Epithelial cell of proximal tubule (primary cell): ENCODE measurements around the gene ATOH7. TPM values are rescaled to one million over a fixed set of nuclear protein-coding genes. Genes with fewer than 3 reads are reported as not detected.

Source experiments
- DNase-seq: peaks from one replicate; pipeline ENCODE4 v3.0.0-alpha.2; 2011; ENCODE audit warnings: low read depth
- H3K4me3 ChIP-seq: 2 replicates; pipeline ENCODE4 v1.5.1; 2011; ENCODE audit warnings: low read depth, mild to moderate bottlenecking, low read length
- total RNA-seq: library from RNA; depleted of rRNA; stranded (reverse); fragments of >200 nt; gene quantifications from 2 replicates; pipeline ENCODE4 v1.2.3, GENCODE V29; 2015
- TF ChIP-seq, protein P1 (sequence below): conservative IDR thresholded peaks from 2 replicates; pipeline ENCODE4 v1.5.1; 2012; ENCODE audit warnings: low read depth, mild to moderate bottlenecking, low read length

ATOH7 gene
- total RNA-seq, 1 donor from 2014 or later: not detected

DNA sequence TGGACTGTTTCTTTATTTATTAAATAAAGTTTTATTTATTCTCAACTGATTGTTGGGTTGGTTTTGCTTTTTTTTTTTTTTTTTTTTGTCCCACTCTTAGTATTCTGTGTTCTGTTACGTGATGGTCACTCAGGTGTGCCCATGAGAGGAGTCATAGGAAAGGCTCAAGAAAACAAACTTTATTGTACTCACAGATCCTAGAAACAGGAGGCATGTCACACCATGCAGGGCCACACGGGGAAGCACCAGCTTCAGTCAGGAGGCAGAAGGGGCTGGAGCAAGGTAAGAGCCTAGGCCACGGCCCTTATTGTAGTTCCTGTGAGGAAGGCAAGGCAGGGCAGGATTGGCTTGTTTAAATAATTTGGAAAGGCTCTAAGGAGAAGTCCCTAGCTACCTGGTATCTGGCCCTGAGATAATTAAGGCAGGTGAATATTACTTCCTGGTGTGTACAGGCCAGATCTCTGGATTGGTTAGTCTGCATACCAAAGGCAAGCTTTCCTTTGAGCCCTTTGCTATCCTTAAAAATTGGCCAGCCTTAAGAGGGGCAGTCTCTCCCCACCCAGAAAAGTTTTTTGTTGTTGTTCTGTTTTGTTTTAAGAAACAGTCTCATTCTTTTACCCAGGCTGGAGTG lies 8.3 kb downstream of the ATOH7 start:
- TF ChIP-seq, protein P1, sequence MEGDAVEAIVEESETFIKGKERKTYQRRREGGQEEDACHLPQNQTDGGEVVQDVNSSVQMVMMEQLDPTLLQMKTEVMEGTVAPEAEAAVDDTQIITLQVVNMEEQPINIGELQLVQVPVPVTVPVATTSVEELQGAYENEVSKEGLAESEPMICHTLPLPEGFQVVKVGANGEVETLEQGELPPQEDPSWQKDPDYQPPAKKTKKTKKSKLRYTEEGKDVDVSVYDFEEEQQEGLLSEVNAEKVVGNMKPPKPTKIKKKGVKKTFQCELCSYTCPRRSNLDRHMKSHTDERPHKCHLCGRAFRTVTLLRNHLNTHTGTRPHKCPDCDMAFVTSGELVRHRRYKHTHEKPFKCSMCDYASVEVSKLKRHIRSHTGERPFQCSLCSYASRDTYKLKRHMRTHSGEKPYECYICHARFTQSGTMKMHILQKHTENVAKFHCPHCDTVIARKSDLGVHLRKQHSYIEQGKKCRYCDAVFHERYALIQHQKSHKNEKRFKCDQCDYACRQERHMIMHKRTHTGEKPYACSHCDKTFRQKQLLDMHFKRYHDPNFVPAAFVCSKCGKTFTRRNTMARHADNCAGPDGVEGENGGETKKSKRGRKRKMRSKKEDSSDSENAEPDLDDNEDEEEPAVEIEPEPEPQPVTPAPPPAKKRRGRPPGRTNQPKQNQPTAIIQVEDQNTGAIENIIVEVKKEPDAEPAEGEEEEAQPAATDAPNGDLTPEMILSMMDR: peak; percentile 41
- no peak for DNase-seq
- no peak overlapping the region for H3K4me3 ChIP-seq

DNA sequence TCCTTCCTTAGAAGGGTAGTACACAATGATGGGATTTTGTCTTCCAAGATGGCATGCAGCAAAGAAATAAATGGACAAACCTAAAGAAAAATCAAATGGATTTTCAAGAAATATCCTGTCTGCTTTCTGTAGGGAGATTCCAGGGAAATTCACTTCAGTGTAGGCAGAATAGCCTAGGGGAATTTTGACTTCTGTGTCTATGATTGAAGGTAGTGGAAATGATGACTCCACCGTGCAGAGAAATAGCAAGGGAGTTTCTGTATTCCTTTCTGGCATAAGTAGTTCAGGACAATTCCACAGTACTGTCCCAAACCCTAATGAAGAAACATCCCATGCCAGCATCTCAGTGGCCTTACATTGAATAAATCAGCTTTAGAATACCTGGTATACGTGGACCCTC lies 9.5 kb downstream of the ATOH7 start:
- no peak overlapping the region for H3K4me3 ChIP-seq
- no peak for DNase-seq
- TF ChIP-seq, protein P1: no peak

DNA sequence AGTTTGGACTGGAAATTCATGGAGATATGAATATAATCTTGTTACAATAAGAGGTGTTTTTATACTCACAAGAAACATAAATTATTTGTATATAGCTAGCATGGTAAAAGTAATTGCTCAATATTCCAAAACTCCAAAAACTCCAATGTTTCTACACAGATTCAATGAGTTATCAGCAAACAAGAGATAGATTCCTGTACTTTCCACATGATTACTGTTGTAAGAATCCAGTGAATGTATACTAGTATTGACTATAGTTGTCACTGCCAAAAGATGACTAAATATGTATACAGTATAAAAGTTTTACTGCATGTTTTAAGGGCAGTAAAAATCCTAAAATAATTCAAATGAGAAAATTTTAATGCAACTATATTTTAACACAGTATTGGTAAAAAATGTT lies 10.7 kb downstream of the ATOH7 start:
- TF ChIP-seq, protein P1: no peak
- no peak for DNase-seq
- H3K4me3 ChIP-seq: no peak overlapping the region

DNA sequence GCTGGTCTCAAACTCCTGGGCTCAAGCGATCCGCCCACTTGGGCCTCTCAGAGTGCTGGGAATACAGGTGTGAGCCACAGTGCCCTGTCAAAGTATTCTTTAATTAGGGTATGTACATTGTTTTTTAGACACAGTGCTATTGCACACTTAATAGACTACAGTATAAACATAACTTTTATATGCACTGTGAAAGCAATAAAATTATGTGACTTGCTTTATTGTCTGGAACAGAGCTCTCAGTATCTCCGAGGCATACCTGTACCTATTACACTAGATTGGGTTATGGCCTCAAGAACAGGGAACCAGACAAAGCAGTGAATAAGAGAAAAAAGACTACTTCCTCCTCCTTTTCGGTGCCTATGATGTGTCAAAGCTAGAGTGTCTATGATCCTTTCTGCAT lies 13.1 kb downstream of the ATOH7 start:
- no peak overlapping the region for H3K4me3 ChIP-seq
- no peak for DNase-seq
- TF ChIP-seq, protein P1: no peak

DNA sequence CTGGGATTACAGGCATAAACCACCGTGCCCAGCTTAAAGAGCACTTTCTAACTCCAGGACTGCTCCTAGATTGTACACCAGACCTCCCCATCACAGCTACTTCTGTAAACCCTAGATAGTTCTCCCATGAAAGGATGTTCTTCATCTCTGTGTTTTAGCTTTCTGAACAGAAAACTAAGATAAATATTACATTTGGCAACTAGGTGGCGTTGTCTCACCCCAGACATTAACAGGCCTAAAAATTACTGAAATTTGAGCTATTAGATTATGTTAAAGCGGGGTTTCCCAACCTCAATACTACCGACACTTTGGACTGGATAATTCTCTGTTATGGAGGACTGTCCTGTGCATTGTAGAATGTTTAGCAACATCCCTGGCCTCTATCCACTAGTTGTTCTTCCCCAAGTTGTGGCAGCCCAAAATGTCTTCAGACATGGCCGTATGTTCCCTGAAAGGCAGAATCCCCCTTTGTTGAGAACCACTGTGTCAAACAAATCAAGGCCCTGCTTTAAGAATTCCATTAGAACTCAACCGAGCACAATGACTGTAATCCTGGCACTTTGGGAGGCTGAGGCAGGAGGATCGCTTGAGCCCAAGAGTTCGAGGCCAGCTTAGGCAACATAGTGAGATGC lies 19.1 kb downstream of the ATOH7 start:
- TF ChIP-seq, protein P1: peak; percentile 60
- no peak for DNase-seq
- no peak overlapping the region for H3K4me3 ChIP-seq

DNA sequence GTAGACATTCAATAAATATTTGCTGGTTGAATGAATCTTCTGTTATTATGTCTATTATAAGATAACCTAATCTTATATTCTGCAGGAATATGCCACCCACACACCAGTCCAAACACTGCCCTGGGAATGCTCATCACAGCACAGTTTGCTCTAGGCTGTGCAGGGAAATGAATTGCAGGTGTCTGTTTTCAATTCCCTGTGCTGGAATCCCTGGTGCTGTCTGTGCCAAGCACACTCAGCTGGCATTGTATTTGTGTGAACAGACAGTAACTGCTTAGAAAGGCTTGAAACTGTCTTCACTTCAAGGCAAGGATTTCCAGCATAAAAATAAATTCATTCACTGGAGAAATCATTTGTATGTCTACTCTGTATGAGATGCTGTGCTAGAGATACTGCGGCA lies 20.2 kb downstream of the ATOH7 start:
- DNase-seq: no peak
- TF ChIP-seq, protein P1: no peak
- no peak overlapping the region for H3K4me3 ChIP-seq
